ENCODE measurements around the gene GPS1.

Gene GPS1

DNA sequence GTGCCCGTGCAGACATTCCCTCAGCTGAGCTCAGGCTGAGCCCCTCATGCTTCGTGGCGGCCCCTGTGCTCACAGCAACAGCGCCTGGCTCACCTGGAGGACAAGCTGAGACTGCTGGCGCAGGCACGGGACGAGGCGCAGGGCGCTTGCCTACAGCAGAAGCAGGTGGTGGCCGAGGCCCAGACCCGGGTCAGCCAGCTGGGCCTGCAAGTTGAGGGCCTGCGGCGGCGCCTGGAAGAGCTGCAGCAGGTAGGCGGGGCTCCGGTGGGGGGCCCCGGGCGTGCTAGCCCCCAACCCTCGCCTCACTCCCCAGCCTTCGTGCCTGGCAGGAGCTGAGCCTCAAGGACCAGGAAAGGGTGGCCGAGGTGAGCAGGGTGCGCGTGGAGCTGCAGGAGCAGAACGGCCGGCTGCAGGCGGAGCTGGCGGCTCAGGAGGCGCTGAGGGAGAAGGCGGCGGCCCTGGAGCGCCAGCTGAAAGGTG is 21.7 kb upstream of the GPS1 start:
- TF ChIP-seq CTCF (IDR thresholded peaks at IDR 0.05; ENCODE audit: control insufficient read depth, extremely low read depth, insufficient read depth), result no peak
- DNase-seq (ENCODE audit: low read depth), result no peak
- H3K4me3 ChIP-seq (ENCODE audit: low read depth, low read length), result no peak overlapping the region

DNA sequence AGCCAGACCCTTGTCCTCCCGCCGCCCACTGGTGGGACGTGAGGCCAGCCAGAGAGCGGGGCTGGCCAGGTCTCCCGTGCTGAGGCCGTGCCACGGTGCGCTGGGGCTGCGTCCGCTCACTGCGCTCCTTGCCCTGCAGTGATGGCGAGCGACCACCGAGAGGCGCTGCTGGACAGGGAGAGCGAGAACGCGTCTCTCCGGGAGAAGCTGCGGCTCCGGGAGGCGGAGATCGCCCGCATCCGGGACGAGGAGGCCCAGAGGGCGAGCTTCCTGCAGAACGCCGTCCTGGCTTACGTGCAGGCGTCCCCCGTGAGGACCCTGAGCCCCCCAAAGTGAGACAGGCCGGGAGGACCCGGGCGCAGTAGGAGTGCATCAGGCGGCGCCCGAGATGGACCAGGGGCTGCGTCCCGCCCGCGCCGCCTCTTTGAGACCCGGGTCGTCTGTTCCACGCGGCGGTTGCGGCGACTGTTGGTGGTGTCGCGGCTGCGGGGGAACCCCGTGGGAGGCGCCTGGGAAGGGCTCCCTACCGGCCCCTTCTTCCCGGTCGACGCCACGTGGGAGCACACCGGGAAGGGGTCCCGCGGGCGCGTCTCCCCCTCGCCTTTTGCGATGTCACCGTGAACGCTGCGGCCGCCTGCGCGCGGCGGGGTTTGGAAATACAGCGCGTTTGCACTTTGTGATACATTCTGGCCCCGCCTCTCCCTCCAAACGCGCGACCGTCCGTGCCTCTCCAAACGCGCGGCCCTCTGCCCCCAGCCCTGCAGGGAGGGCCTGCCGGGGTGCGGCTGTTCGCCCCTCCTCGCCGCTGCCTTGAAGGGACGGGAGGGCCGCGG is 21.0 kb upstream of the GPS1 start:
- peak; percentile 99 for TF ChIP-seq CTCF (IDR thresholded peaks at IDR 0.05; ENCODE audit: control insufficient read depth, extremely low read depth, insufficient read depth)
- peak; percentile 51 for DNase-seq (ENCODE audit: low read depth)

DNA sequence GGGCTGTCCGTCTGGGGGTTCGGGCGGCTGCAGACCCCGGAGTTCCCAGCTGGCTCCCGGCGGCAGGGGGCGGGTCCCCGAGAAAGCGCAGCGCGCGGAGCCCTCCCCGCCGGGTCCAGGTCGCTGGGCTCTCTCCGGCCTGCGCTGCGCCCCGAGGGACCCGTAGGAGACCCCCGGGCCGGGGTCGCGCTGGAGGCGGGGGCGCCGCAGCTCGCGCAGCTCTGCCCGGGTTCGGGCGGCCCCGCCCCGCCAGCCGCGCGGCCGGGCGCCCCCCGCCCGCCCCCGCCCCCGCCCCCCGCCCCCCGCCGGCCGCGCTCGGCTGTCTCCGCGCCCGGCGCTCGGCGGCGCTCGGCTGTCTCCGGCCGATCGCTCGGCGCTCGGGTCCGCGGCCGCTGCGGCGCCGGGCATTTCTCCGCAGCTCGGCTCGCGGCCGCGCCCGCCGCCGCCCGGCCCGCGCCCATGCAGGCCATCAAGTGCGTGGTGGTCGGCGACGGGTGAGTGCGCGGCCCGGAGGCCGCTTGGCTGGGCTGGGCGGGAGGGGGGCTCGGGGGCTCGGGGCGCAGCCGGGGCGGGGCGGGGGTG is 20.3 kb upstream of the GPS1 start, which contains the start of gene RAC3:
Gene RAC3 (plus strand): TSS at position 376 of the 582 bp plus-strand sequence. CDS start 84 bp downstream, at position 460.
- DNase-seq (ENCODE audit: low read depth), result no peak
- H3K4me3 ChIP-seq (ENCODE audit: low read depth, low read length), result peak within 1 kb of the TSS; percentile 78
- no peak for TF ChIP-seq CTCF (IDR thresholded peaks at IDR 0.05; ENCODE audit: control insufficient read depth, extremely low read depth, insufficient read depth)

More for the DNA sequence above, 21.0 kb upstream of the GPS1 start:
- H3K4me3 ChIP-seq (ENCODE audit: low read depth, low read length), result peak overlapping the region; percentile 57

DNA sequence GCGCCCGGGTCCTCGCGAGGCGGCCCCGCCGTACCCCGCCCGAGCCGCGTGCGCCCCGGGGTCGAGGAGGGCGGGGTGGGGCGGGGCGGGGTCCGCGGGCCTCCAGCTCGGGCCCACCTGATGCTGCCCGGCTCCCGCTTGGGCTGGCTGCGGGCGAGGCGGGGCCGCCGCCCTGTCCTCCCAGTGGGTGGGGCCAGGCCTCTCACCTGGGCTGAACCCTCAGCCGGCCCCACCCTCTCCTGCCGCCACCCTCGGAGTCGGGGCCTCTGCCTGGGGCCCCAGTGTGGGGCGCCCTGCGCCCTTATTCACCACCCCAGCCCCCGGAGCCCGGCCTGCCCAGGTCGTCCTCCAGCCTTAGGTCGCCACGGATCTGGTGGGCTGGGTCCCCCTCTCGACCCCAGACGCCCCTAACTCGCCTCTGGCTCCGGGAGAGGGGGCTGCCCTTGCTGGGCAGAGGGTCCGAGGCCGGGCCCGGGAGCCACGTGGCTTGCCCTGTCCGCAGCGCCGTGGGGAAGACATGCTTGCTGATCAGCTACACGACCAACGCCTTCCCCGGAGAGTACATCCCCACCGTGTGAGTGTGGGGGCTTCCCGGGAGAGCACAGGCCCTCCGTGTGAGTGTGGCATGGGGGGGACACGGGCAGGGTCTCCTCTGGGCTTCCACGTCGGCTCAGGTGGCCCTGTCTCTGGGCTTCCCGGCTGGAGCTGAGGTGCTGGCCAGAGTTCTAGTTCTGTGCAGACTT is 19.6 kb upstream of the GPS1 start:
- DNase-seq (ENCODE audit: low read depth), result no peak

GRCh38 chr17:82033359-82034085 is 18.2 kb upstream of the GPS1 start:
- no peak overlapping the region for H3K4me3 ChIP-seq (ENCODE audit: low read depth, low read length)
- TF ChIP-seq CTCF (IDR thresholded peaks at IDR 0.05; ENCODE audit: control insufficient read depth, extremely low read depth, insufficient read depth), result no peak

More for the DNA sequence above, 19.6 kb upstream of the GPS1 start:
- no peak for TF ChIP-seq CTCF (IDR thresholded peaks at IDR 0.05; ENCODE audit: control insufficient read depth, extremely low read depth, insufficient read depth)
- H3K4me3 ChIP-seq (ENCODE audit: low read depth, low read length), result peak overlapping the region; percentile 78

GRCh38 chr17:82034371-82035011 is 17.2 kb upstream of the GPS1 start:
- TF ChIP-seq CTCF (IDR thresholded peaks at IDR 0.05; ENCODE audit: control insufficient read depth, extremely low read depth, insufficient read depth), result no peak
- no peak overlapping the region for H3K4me3 ChIP-seq (ENCODE audit: low read depth, low read length)
- DNase-seq (ENCODE audit: low read depth), result no peak

More at GRCh38 chr17:82033359-82034085, 18.2 kb upstream of the GPS1 start:
- no peak for DNase-seq (ENCODE audit: low read depth)
